Measurements from ENCODE around the gene CDH4. TPM values are rescaled to one million over a fixed set of nuclear protein-coding genes. Genes with fewer than 3 reads are reported as not detected.

Gene CDH4
- total RNA-seq, 1 donor from 2014 or later = under 0.01 TPM

DNA sequence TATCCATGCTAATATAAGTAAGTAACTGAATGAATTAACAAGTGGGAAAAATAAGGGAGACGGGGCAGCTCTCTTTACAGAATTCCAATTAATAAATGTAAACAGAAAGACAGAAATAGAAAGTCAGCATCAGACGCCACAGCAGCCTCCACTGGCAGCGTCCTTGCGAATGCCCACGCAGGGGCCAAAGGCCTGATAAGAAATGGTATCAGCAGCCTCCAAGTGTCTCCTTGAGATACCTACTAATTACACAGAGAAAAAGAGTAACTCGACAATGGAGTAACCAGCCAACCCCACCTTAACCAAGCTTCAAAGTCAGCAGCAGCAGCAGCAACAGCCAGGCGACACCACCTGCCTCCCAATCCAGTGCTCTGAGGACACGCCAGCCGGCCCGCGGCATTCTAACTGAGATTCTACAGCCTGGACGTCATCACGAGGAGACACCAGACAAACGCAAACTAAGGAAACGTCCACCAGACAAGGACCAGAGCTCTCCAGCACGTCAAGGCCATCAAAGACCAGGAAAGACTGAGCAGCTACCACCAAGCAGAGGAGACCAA, 734.8 kb downstream of the CDH4 start:
- no peak for DNase-seq (ENCODE audit: low read depth in 2 of 2)

DNA sequence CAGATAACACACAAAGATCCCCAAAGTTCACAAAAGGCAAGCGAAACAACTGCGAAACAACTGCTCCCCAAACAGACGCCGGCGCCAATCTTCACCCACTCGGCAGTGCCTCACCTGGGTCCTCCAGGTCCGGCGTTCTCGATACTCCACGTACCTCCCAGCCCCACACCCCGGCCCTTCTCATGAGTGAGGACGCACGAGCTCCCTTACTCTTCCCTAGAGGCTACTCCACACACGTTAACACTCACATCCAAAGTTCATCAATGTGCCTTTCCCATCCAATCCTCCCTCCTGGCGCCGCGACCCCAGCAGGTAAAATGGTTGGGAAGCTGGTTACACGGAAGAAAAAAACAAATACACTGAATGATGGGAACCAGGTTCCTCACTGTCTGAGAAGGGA, 736.6 kb downstream of the CDH4 start:
- DNase-seq (ENCODE audit: low read depth in 2 of 2) = no peak

DNA sequence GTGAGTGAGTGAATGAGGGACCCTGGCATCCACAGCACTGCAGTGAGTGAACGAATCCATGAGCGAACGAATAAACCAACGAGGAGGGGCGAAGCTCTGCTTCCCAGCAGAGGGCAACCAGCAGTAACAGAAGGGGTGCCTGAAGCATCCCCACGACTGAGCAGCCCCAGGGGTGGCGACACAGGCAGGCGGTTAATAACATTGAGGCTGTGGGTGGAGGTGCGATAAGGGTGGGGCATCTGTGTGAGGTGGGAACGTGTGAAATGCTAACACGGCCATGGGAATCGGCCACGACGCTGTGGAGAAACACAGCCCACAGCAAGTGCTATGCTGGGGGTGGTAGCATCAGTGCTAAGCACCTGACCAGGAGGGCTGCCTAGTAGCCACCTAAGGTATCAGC, 737.7 kb downstream of the CDH4 start:
- no peak for DNase-seq (ENCODE audit: low read depth in 2 of 2)
